Transverse colon (tissue), 4 donors: ENCODE results near the gene HSPA8. TPM values are rescaled to one million over a fixed set of nuclear protein-coding genes. Genes with fewer than 3 reads are reported as not detected.

ENCODE experiments used
- DNase-seq: peaks from one replicate; pipeline ENCODE4 v3.0.0-alpha.2; 2019
- H3K27ac ChIP-seq, 4 donors: fragments of 200-600 bp; sonication (generic); 2 replicates each; pipeline ENCODE4 v1.5.1; 2016 to 2018; ENCODE audit warnings: inconsistent platforms in 4 of 4
- H3K27me3 ChIP-seq: fragments of 200-600 bp; sonication (generic); 2 replicates; pipeline ENCODE4 v1.5.1; 2017; ENCODE audit warnings: inconsistent platforms
- H3K36me3 ChIP-seq, 4 donors: fragments of 200-600 bp; sonication (generic); 2 replicates each; pipeline ENCODE4 v1.5.1; 2017 to 2019; ENCODE audit warnings: inconsistent platforms in 4 of 4
- H3K4me1 ChIP-seq, 4 donors: fragments of 200-600 bp; sonication (generic); 2 replicates each; pipeline ENCODE4 v1.5.1; 2017 to 2020; ENCODE audit warnings: inconsistent platforms in 4 of 4
- H3K4me3 ChIP-seq, 4 donors: fragments of 200-600 bp; sonication (generic); 1 replicate in 1 of 4; 2 replicates in 3 of 4; pipeline versions ENCODE4 v1.5.1 to v1.6.1; 2017 to 2019; ENCODE audit warnings: inconsistent platforms in 4 of 4
- H3K9me3 ChIP-seq, 2 donors: fragments of 200-600 bp; sonication (generic); 2 replicates each; pipeline ENCODE4 v1.5.1; 2017 to 2019; ENCODE audit warnings: inconsistent platforms in 2 of 2
- CTCF ChIP-seq, 5 experiments: fragments of 200-600 bp in 3 of 5; fragments of 450-650 bp in 2 of 5; sonication (generic) in 3 of 5; IDR thresholded peaks; 1 replicate in 2 of 5; 2 replicates in 3 of 5; pipeline ENCODE4 v1.5.1; 2016 to 2017; ENCODE audit warnings: antibody characterized with exemption in 5 of 5, inconsistent platforms in 3 of 5, mild to moderate bottlenecking in 2 of 5, moderate library complexity in 1 of 5
- EP300 ChIP-seq: sonication (generic); formaldehyde crosslinking; IDR thresholded peaks from one replicate; pipeline ENCODE4 v1.6.1; 2017; ENCODE audit warnings: antibody characterized with exemption, low read depth
- POLR2A ChIP-seq: fragments of 450-650 bp; IDR thresholded peaks from one replicate; pipeline ENCODE4 v1.6.1; 2016; ENCODE audit warnings: antibody characterized with exemption, mild to moderate bottlenecking, moderate library complexity
- POLR2AphosphoS5 ChIP-seq, 3 donors: sonication (generic); formaldehyde crosslinking; IDR thresholded peaks; one replicate each; pipeline ENCODE4 v1.6.1; 2016; ENCODE audit warnings: antibody characterized with exemption in 3 of 3
- WGBS, 2 donors: methylation state at CpG; one replicate each; pipeline ENCODE4 v1.1.5; 2018; ENCODE audit warnings: low coverage in 1 of 2; 5-methylcytosine and 5-hydroxymethylcytosine counted together
- in situ Hi-C, 4 donors: fragments of 200-750 bp; cut with MboI; loops; one replicate each; pipeline versions ENCODE4 v1.15.0 to v1.15.1; 2017; ENCODE audit warnings: low sequenced_read_pairs in 3 of 4, low pct_ligation_motif_present in 1 of 4, low pct_unique_long_range_greater_than_20kb in 1 of 4
- intact Hi-C: fragments of 100-400 bp; cut with DNase I; formaldehyde crosslinking; loops from one replicate; pipeline ENCODE4 v1.15.1; 2023; ENCODE audit warnings: low total_unique reads
- total RNA-seq, 4 donors: library from RNA; depleted of rRNA; stranded (reverse); fragments of >200 nt; gene quantifications; one replicate each; pipeline ENCODE4 v1.1.0, GENCODE V29; 2016

Gene HSPA8
- total RNA-seq, 4 donors from 2014 or later = 183 to 783 (median 651) TPM

- WGBS, 2 donors = 36% methylated on average over 4 of the region's 4 CpGs
- TF ChIP-seq POLR2AphosphoS5 (IDR thresholded peaks at IDR 0.05) (no peak), EP300 (no peak), POLR2A (no peak), CTCF (IDR thresholded peaks at IDR 0.05) (no peak)
- H3K9me3 ChIP-seq = no peaks in the 10 kb centered on the region
- intact Hi-C loops = no loop called here
- H3K27ac ChIP-seq = peak overlapping the region; percentile 40 to 73 (median 44)
- no peak for DNase-seq
- no peak overlapping the region for H3K4me3 ChIP-seq
- no peaks in the 10 kb centered on the region for H3K27me3 ChIP-seq
- in situ Hi-C loops = no loop called here
- H3K4me1 ChIP-seq = peaks cover 0 to 13% (median 7%) of the 10 kb centered on the region in 4 donors
- no peaks in the 10 kb centered on the region for H3K36me3 ChIP-seq
These were observed 21.0 kb upstream of the HSPA8 start for GRCh38 chr11:123082977-123083376.

GRCh38 chr11:123080015-123080414 is 18.1 kb upstream of the HSPA8 start:
- TF ChIP-seq POLR2AphosphoS5 (IDR thresholded peaks at IDR 0.05) (no peak), POLR2A (no peak), CTCF (IDR thresholded peaks at IDR 0.05) (no peak), EP300 (no peak)
- no peaks in the 10 kb centered on the region for H3K36me3 ChIP-seq
- H3K9me3 ChIP-seq = no peaks in the 10 kb centered on the region
- H3K27me3 ChIP-seq = no peaks in the 10 kb centered on the region
- no peak for DNase-seq
- peaks cover 0 to 13% (median 3%) of the 10 kb centered on the region in 4 donors for H3K4me1 ChIP-seq
- no peak overlapping the region for H3K4me3 ChIP-seq
- intact Hi-C loops (no loop called here), in situ Hi-C loops (no loop called here)
- 100% methylated on average over 1 of the region's 1 CpG for whole genome bisulfite sequencing, 2 donors
- no peak overlapping the region for H3K27ac ChIP-seq

GRCh38 chr11:123076484-123076883 is 14.5 kb upstream of the HSPA8 start:
- Histone ChIP-seq H3K27me3 (no peaks in the 10 kb centered on the region), H3K36me3 (peaks cover 0 to 8% (median 0%) of the 10 kb centered on the region in 4 donors), H3K4me1 (peaks cover 0 to under 1% (median 0%) of the 10 kb centered on the region in 4 donors), H3K4me3 (no peak overlapping the region), H3K27ac (no peak overlapping the region), H3K9me3 (no peaks in the 10 kb centered on the region)
- WGBS, 2 donors = 85 to 91% methylated on average over 2 of the region's 2 CpGs
- no peak for TF ChIP-seq POLR2A
- TF ChIP-seq EP300 = no peak
- TF ChIP-seq CTCF (IDR thresholded peaks at IDR 0.05) = no peak
- TF ChIP-seq POLR2AphosphoS5 (IDR thresholded peaks at IDR 0.05) = no peak
- no peak for DNase-seq
- intact Hi-C loops (no loop called here), in situ Hi-C loops (no loop called here)

- WGBS, 2 donors = 92 to 100% methylated on average over 1 to 14 of the region's 14 CpGs
These were observed 11.6 kb upstream of the HSPA8 start for GRCh38 chr11:123073343-123074057.

More at GRCh38 chr11:123073343-123074057, 11.6 kb upstream of the HSPA8 start:
- in situ Hi-C loops (no loop called here), intact Hi-C loops (no loop called here)
- DNase-seq = no peak
- Histone ChIP-seq H3K4me1 (peaks cover 7 to 27% (median 13%) of the 10 kb centered on the region in 4 donors), H3K36me3 (peaks cover 0 to 8% (median 0%) of the 10 kb centered on the region in 4 donors), H3K4me3 (no peak overlapping the region), H3K27ac (no peak overlapping the region), H3K9me3 (no peaks in the 10 kb centered on the region), H3K27me3 (no peaks in the 10 kb centered on the region)
- TF ChIP-seq CTCF (IDR thresholded peaks at IDR 0.05) (no peak), EP300 (no peak), POLR2A (no peak)
